ENCODE data around the gene ZDHHC21.

ZDHHC21 gene

DNA sequence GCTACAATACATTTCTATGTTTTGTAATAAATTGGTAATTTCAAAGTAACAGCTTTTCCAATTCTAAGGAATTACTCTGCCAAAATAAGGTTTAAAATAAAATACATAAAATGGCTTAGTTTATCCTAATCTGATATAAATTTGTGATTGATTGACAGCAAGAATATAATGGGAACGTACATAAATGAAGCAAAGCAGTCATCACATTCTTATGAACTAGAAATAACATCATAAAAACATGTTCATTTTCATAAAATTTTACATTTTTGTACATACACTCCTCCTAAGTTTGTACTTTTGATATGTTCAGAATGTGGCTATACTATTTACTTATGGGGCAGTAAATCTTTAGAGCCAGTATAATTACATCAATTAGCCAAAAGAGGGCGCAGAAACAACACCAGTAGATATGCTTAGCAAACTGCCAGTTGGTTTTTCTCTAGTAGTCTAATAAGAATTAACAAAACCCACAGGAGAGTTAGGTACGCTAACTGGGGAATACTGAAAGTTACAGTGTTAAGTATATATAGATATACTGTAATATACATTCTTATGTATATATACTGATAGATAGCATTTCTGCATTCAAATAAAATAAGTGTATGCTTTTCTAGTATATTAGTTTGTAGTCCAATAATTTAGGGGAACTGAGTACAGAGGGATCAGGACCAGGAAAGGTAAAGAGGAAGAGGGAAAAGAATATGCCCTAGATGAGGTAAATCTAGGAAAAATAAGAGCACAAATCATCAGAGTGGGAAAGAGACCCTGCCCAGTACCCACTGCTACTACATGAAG lies 76.8 kb downstream of the ZDHHC21 start:
- Mint-ChIP-seq H3K36me3 (ENCODE audit: low read depth) (no peaks in the 10 kb centered on the region), H3K4me1 (ENCODE audit: low read depth) (no peaks in the 10 kb centered on the region), H3K4me3 (no peak overlapping the region), H3K9me3 (no peaks in the 10 kb centered on the region), H3K27me3 (no peaks in the 10 kb centered on the region), H3K27ac (no peak overlapping the region)
- intact Hi-C loops (cut with micrococcal nuclease), result loop anchor here (1.0 to 5.0 kb wide), 2 partner anchors 152 to 526 kb away; no protein-coding TSS in a partner anchor

DNA sequence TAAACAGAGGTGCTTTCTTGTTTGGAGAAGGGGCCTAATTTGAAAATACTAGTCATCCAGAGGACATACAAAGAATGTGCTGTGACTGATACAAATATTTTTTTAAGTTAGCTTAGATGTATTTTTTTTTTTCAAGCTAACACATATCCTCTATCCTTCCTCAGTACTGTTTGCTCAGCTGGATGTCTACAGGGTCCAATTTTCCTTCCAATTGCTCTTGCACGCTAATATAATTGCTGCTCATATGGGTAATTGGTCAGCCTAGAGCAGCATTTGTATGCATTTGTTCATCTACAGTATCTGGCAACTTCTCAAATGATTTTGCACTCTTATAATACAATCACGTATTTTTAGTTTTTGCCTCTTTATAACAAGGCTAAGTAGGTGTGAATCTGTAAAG lies 84.7 kb downstream of the ZDHHC21 start:
- intact Hi-C loops (cut with micrococcal nuclease), result no loop called here
- no peak overlapping the region for H3K4me3 Mint-ChIP-seq

GRCh38 chr9:14597171-14597799 lies 95.9 kb downstream of the ZDHHC21 start:
- intact Hi-C loops (cut with micrococcal nuclease), result no loop called here
- Mint-ChIP-seq H3K4me1 (ENCODE audit: low read depth) (no peaks in the 10 kb centered on the region), H3K4me3 (no peak overlapping the region), H3K9me3 (peaks cover 65% of the 10 kb centered on the region), H3K27me3 (no peaks in the 10 kb centered on the region), H3K27ac (no peak overlapping the region), H3K36me3 (ENCODE audit: low read depth) (no peaks in the 10 kb centered on the region)

More for the DNA sequence above, 84.7 kb downstream of the ZDHHC21 start:
- Mint-ChIP-seq H3K9me3 (no peaks in the 10 kb centered on the region), H3K36me3 (ENCODE audit: low read depth) (no peaks in the 10 kb centered on the region), H3K4me1 (ENCODE audit: low read depth) (no peaks in the 10 kb centered on the region), H3K27ac (no peak overlapping the region), H3K27me3 (no peaks in the 10 kb centered on the region)

GRCh38 chr9:14593406-14593805 lies 99.8 kb downstream of the ZDHHC21 start:
- Mint-ChIP-seq H3K36me3 (ENCODE audit: low read depth) (no peaks in the 10 kb centered on the region), H3K27ac (no peak overlapping the region), H3K4me3 (no peak overlapping the region), H3K27me3 (no peaks in the 10 kb centered on the region), H3K4me1 (ENCODE audit: low read depth) (no peaks in the 10 kb centered on the region), H3K9me3 (peaks cover 46% of the 10 kb centered on the region)
- intact Hi-C loops (cut with micrococcal nuclease), result no loop called here

- intact Hi-C loops (cut with micrococcal nuclease), result no loop called here
- Mint-ChIP-seq H3K27me3 (no peaks in the 10 kb centered on the region), H3K9me3 (peaks cover 38% of the 10 kb centered on the region), H3K4me3 (no peak overlapping the region), H3K36me3 (ENCODE audit: low read depth) (no peaks in the 10 kb centered on the region), H3K27ac (no peak overlapping the region), H3K4me1 (ENCODE audit: low read depth) (no peaks in the 10 kb centered on the region)
Measured at GRCh38 chr9:14591411-14591810, 101.8 kb downstream of the ZDHHC21 start.

GRCh38 chr9:14585730-14586473 lies 107.3 kb downstream of the ZDHHC21 start:
- H3K27ac Mint-ChIP-seq, result no peak overlapping the region
- no peaks in the 10 kb centered on the region for H3K36me3 Mint-ChIP-seq (ENCODE audit: low read depth)
- peaks cover 10% of the 10 kb centered on the region for H3K9me3 Mint-ChIP-seq
- H3K27me3 Mint-ChIP-seq, result no peaks in the 10 kb centered on the region
- H3K4me1 Mint-ChIP-seq (ENCODE audit: low read depth), result no peaks in the 10 kb centered on the region
- H3K4me3 Mint-ChIP-seq, result no peak overlapping the region
- intact Hi-C loops (cut with micrococcal nuclease), result no loop called here

- H3K9me3 Mint-ChIP-seq, result peaks cover 22% of the 10 kb centered on the region
Measured at GRCh38 chr9:14584571-14584970, 108.7 kb downstream of the ZDHHC21 start.

DNA sequence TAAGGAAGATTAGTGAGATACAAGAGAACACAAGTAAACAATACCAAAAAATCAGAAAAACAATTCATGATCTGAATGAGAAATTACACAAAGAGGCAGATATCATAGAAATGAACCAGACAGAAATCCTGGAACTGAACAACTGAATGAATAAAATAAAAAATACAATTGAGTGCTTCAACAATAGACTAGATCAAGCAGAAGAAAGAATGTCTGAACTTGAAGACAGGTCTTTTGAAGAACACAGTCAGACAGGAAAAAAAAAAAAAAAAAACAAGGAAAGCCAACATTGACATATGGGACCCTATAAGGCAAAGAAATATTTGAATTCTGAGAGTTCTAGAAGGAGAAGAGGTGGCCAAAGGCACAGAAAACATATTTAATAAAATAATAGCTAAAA lies 115.2 kb downstream of the ZDHHC21 start:
- H3K9me3 Mint-ChIP-seq, result peaks cover 47% of the 10 kb centered on the region
- intact Hi-C loops (cut with micrococcal nuclease), result no loop called here
- no peaks in the 10 kb centered on the region for H3K36me3 Mint-ChIP-seq (ENCODE audit: low read depth)
- no peak overlapping the region for H3K27ac Mint-ChIP-seq
- H3K4me1 Mint-ChIP-seq (ENCODE audit: low read depth), result no peaks in the 10 kb centered on the region
- H3K27me3 Mint-ChIP-seq, result no peaks in the 10 kb centered on the region
- H3K4me3 Mint-ChIP-seq, result no peak overlapping the region

More at GRCh38 chr9:14584571-14584970, 108.7 kb downstream of the ZDHHC21 start:
- intact Hi-C loops (cut with micrococcal nuclease), result no loop called here
- no peaks in the 10 kb centered on the region for H3K4me1 Mint-ChIP-seq (ENCODE audit: low read depth)
- no peak overlapping the region for H3K4me3 Mint-ChIP-seq
- H3K36me3 Mint-ChIP-seq (ENCODE audit: low read depth), result no peaks in the 10 kb centered on the region
- no peak overlapping the region for H3K27ac Mint-ChIP-seq
- H3K27me3 Mint-ChIP-seq, result no peaks in the 10 kb centered on the region

DNA sequence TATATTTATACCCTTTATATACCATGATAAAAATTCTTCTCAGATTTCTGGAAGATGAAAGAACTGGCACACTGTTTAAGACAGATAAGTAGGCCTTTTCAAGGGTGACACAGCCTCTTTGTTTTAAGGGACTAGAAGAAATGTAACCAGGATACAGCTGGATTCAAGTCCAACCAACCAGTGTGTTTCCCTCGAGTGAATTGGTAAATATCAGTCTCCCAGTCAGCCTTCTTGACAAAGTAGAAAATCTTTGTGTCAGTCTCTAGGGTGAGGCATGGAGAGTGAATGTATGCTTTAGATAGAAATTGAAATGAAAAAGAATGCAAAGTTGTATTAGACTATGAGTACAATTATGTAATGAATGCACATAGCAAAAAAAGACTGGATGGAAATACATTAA lies 119.1 kb downstream of the ZDHHC21 start:
- Mint-ChIP-seq H3K27ac (no peak overlapping the region), H3K27me3 (no peaks in the 10 kb centered on the region), H3K36me3 (ENCODE audit: low read depth) (no peaks in the 10 kb centered on the region), H3K4me1 (ENCODE audit: low read depth) (no peaks in the 10 kb centered on the region), H3K4me3 (no peak overlapping the region), H3K9me3 (peaks cover 44% of the 10 kb centered on the region)
- intact Hi-C loops (cut with micrococcal nuclease), result no loop called here

- Mint-ChIP-seq H3K27ac (no peak overlapping the region), H3K36me3 (ENCODE audit: low read depth) (no peaks in the 10 kb centered on the region), H3K9me3 (peaks cover 36% of the 10 kb centered on the region), H3K27me3 (no peaks in the 10 kb centered on the region), H3K4me1 (ENCODE audit: low read depth) (no peaks in the 10 kb centered on the region), H3K4me3 (no peak overlapping the region)
- intact Hi-C loops (cut with micrococcal nuclease), result no loop called here
Measured at GRCh38 chr9:14573319-14573718, 119.9 kb downstream of the ZDHHC21 start.

DNA sequence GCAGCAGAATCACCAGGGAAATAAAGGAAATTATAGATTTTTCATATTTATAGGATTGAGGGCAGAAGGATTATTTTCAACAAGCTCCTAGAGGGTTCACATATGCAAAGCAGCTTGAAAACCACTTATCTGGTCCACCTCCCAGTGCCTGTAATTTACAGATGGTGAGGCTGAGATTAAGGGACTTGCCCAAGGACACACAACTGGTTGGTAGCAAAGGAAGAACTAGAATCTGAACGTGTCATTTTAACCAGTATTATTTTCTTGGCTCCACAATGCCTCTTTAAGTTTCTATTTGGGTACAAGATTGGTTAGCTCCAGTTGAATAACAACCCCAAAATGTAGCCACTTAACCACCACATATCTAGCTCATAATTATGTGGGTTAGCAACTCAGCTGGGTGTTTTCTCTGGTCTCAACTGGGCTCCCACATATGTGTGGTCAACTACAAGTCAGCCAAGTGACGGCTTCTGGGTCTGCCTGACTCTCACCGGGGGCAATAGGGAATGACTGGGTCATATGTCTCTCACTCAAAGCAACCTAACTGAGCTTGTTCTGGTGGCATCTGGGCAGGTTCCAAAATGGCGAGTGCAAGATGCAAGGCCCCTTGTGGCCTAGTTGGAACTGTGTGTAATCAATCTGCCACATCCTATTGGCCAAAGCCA lies 127.7 kb downstream of the ZDHHC21 start:
- Mint-ChIP-seq H3K4me3 (no peak overlapping the region), H3K27me3 (no peaks in the 10 kb centered on the region), H3K9me3 (peaks cover 10% of the 10 kb centered on the region), H3K4me1 (ENCODE audit: low read depth) (no peaks in the 10 kb centered on the region), H3K27ac (no peak overlapping the region), H3K36me3 (ENCODE audit: low read depth) (no peaks in the 10 kb centered on the region)
- intact Hi-C loops (cut with micrococcal nuclease), result no loop called here

GRCh38 chr9:14563902-14564624 lies 129.2 kb downstream of the ZDHHC21 start:
- H3K36me3 Mint-ChIP-seq (ENCODE audit: low read depth), result no peaks in the 10 kb centered on the region
- H3K27me3 Mint-ChIP-seq, result no peaks in the 10 kb centered on the region
- H3K4me1 Mint-ChIP-seq (ENCODE audit: low read depth), result no peaks in the 10 kb centered on the region
- peaks cover 5% of the 10 kb centered on the region for H3K9me3 Mint-ChIP-seq
- no peak overlapping the region for H3K27ac Mint-ChIP-seq
- intact Hi-C loops (cut with micrococcal nuclease), result no loop called here
- H3K4me3 Mint-ChIP-seq, result no peak overlapping the region

GRCh38 chr9:14561929-14562405 lies 131.3 kb downstream of the ZDHHC21 start:
- H3K4me3 Mint-ChIP-seq, result no peak overlapping the region
- no peaks in the 10 kb centered on the region for H3K4me1 Mint-ChIP-seq (ENCODE audit: low read depth)
- no peaks in the 10 kb centered on the region for H3K27me3 Mint-ChIP-seq
- intact Hi-C loops (cut with micrococcal nuclease), result no loop called here
- H3K36me3 Mint-ChIP-seq (ENCODE audit: low read depth), result no peaks in the 10 kb centered on the region
- peaks cover 20% of the 10 kb centered on the region for H3K9me3 Mint-ChIP-seq
- H3K27ac Mint-ChIP-seq, result no peak overlapping the region

Data from dendritic cell treated with granulocyte-macrophage colony-stimulating factor and Interleukin-4, amounts not matched to agents 40 ng/mL and 50 ng/mL, for 4 days (primary cell).